ENCODE results near the gene CLDN10. TPM values are rescaled to one million over a fixed set of nuclear protein-coding genes. Genes with fewer than 3 reads are reported as not detected.

Gene CLDN10
- total and polyA plus RNA-seq, 2 of the 8 experiments (the other 6 are each of a cell fraction or from before 2014, with no cell fraction given): 41.2 to 43.6 TPM

GRCh38 chr13:95579303-95579702 lies 26.8 kb downstream of the CLDN10 start:
- H2BK15ac ChIP-seq (ENCODE audit: low read length): no peak overlapping the region
- H3K23me2 ChIP-seq (ENCODE audit: low read depth, low read length): no peaks in the 10 kb centered on the region
- H4K5ac ChIP-seq (ENCODE audit: insufficient read length, low read depth, low read length): no peak overlapping the region
- H4K91ac ChIP-seq (replicated peaks; ENCODE audit: insufficient read length, low read length): no peak overlapping the region
- H3K9me3 ChIP-seq (ENCODE audit: insufficient read depth in 2 of 2, low read depth in 1 of 2, low read length in 1 of 2): no peaks in the 10 kb centered on the region
- H3K27me3 ChIP-seq (replicated peaks in 1 of 4; ENCODE audit: control insufficient read depth in 3 of 4, extremely low read depth in 1 of 4, insufficient read depth in 3 of 4, low read length in 3 of 4): no peaks in the 10 kb centered on the region
- H4K20me1 ChIP-seq (replicated peaks in 1 of 2; ENCODE audit: control insufficient read depth in 1 of 2, insufficient read depth in 2 of 2, low read length in 2 of 2): no peaks in the 10 kb centered on the region
- POLR2A ChIA-PET (ENCODE audit: partially characterized antibody): no interaction called here
- H2AFZ ChIP-seq (ENCODE audit: low read length): no peak overlapping the region
- no peaks in the 10 kb centered on the region for H3K79me2 ChIP-seq (ENCODE audit: control insufficient read depth in 1 of 2, insufficient read depth in 2 of 2, low read length in 2 of 2)
- no peak overlapping the region for H2BK12ac ChIP-seq (ENCODE audit: low read depth, low read length)
- DNase-seq (ENCODE audit: low read depth in 1 of 2, low spot score in 2 of 2) (no peak), FAIRE-seq (no peak)
- WGBS, 2 experiments (ENCODE audit: extremely low coverage in 1 of 2, insufficient coverage in 1 of 2, insufficient read length in 1 of 2, insufficient replicate concordance in 2 of 2, low coverage in 1 of 2, low lambda C conversion rate in 2 of 2, missing lambda C conversion rate in 1 of 2): 96% methylated on average over 3 of the region's 3 CpGs; no CpG with 5 or more reads in 1 of the 2 experiments
- H3K4me2 ChIP-seq (ENCODE audit: insufficient read depth in 1 of 2, low read depth in 2 of 2, low read length in 2 of 2): no peak overlapping the region
- H2AK5ac ChIP-seq (ENCODE audit: low read depth, low read length): no peak overlapping the region
- H3K14ac ChIP-seq (ENCODE audit: insufficient read length): no peak overlapping the region
- no peaks in the 10 kb centered on the region for H3K4me1 ChIP-seq (replicated peaks in 1 of 4; ENCODE audit: control insufficient read depth in 3 of 4, insufficient read depth in 4 of 4, low read length in 3 of 4)
- no peak overlapping the region for H3K9ac ChIP-seq (replicated peaks in 1 of 4; ENCODE audit: extremely low read depth in 1 of 4, low read depth in 3 of 4, low read length in 3 of 4)
- peaks cover 0 to 52% (median 22%) of the 10 kb centered on the region in 4 experiments; a peak in 6 of 8 replicates for H3K36me3 ChIP-seq (ENCODE audit: control insufficient read depth in 2 of 4, insufficient read depth in 4 of 4, low read length in 3 of 4)
- H4K8ac ChIP-seq (ENCODE audit: extremely low read depth, insufficient read depth, low read length): no peak overlapping the region
- H3K23ac ChIP-seq (ENCODE audit: insufficient read length): no peak overlapping the region
- H3K56ac ChIP-seq (replicated peaks; ENCODE audit: insufficient read length, low read depth, low read length): no peak overlapping the region
- H3K79me1 ChIP-seq (ENCODE audit: low read depth, low read length): no peaks in the 10 kb centered on the region; the same call in 1 of the 2 replicates
- H2BK120ac ChIP-seq (replicated peaks; ENCODE audit: low read depth, low read length): no peak overlapping the region
- H3K4ac ChIP-seq (replicated peaks; ENCODE audit: insufficient read length, low read depth, low read length): no peak overlapping the region
- CTCF ChIA-PET (ENCODE audit: partially characterized antibody): no interaction called here
- no peak overlapping the region for H2BK5ac ChIP-seq (ENCODE audit: low read depth, low read length)
- no peak overlapping the region for H3K27ac ChIP-seq (ENCODE audit: low read depth, low read length)
- no peak overlapping the region for H3K4me3 ChIP-seq (ENCODE audit: extremely low read depth in 1 of 4, insufficient read depth in 2 of 4, low read depth in 3 of 4, low read length in 4 of 4)
- no peak overlapping the region for H3K18ac ChIP-seq (ENCODE audit: extremely low read depth, low read length)
- no peak overlapping the region for H2BK20ac ChIP-seq (ENCODE audit: low read length)
- TF ChIP-seq ATF2 (IDR thresholded peaks at IDR 0.05; ENCODE audit: low read length): no peak
- TF ChIP-seq BRCA1 (IDR thresholded peaks at IDR 0.05; ENCODE audit: low read depth, low read length): no peak
- TF ChIP-seq CHD1 (IDR thresholded peaks at IDR 0.05; ENCODE audit: low read depth, low read length): no peak
- no peak for TF ChIP-seq RNF2 (IDR thresholded peaks at IDR 0.05; ENCODE audit: borderline replicate concordance, low read depth, low read length, missing control alignments, poor library complexity, severe bottlenecking)
- no peak for TF ChIP-seq JUND (IDR thresholded peaks at IDR 0.05; ENCODE audit: low read length)
- no peak for TF ChIP-seq EGR1 (IDR thresholded peaks at IDR 0.05; ENCODE audit: borderline replicate concordance, low read depth, low read length)
- no peak for TF ChIP-seq GABPA (IDR thresholded peaks at IDR 0.05; ENCODE audit: borderline replicate concordance, insufficient read depth, low read length)
- TF ChIP-seq MAX (IDR thresholded peaks at IDR 0.05): no peak
- TF ChIP-seq GTF2F1 (IDR thresholded peaks at IDR 0.05; ENCODE audit: borderline replicate concordance, low read depth, low read length): no peak
- no peak for TF ChIP-seq SRF (IDR thresholded peaks at IDR 0.05; ENCODE audit: low read depth, low read length)
- no peak for TF ChIP-seq HDAC6 (IDR thresholded peaks at IDR 0.05; ENCODE audit: low read depth, low read length)
- no peak for TF ChIP-seq PHF8 (conservative IDR thresholded peaks at IDR 0.05; ENCODE audit: low read depth, low read length)
